Esophagus muscularis mucosa (tissue), 4 donors: ENCODE results near the gene ZNF81. TPM values are rescaled to one million over a fixed set of nuclear protein-coding genes. Genes with fewer than 3 reads are reported as not detected.
"Not testable (repeated sequence)": the region's sequence is repeated elsewhere in the genome, so short reads cannot be mapped to it uniquely, and the experiment has no call there.

Source experiments
- DNase-seq: peaks from one replicate; pipeline ENCODE4 v3.0.0-alpha.2; 2017; ENCODE audit errors: extremely low spot score
- H3K27ac ChIP-seq, 4 donors: fragments of 200-600 bp; sonication (generic); replicated peaks in 1 of 4; 1 replicate in 3 of 4; 2 replicates in 1 of 4; pipeline ENCODE4 v1.5.1; 2016 to 2019; ENCODE audit warnings: mild to moderate bottlenecking in 1 of 4
- H3K27me3 ChIP-seq, 4 donors: fragments of 200-600 bp; sonication (generic); one replicate each; pipeline versions ENCODE4 v1.5.1 to v1.6.0; 2016 to 2019
- H3K36me3 ChIP-seq, 4 donors: fragments of 200-600 bp; sonication (generic); one replicate each; pipeline ENCODE4 v1.5.1; 2016 to 2019
- H3K4me1 ChIP-seq, 4 donors: fragments of 200-600 bp; sonication (generic); one replicate each; pipeline ENCODE4 v1.5.1; 2016 to 2019
- H3K4me3 ChIP-seq, 4 donors: fragments of 200-600 bp; sonication (generic); 1 replicate in 2 of 4; 2 replicates in 2 of 4; pipeline ENCODE4 v1.5.1; 2016 to 2019; ENCODE audit warnings: mild to moderate bottlenecking in 4 of 4, moderate library complexity in 1 of 4
- H3K9me3 ChIP-seq, 4 donors: fragments of 200-600 bp; sonication (generic); 1 replicate in 3 of 4; 2 replicates in 1 of 4; pipeline ENCODE4 v1.5.1; 2016 to 2019
- EP300 ChIP-seq: sonication (generic); formaldehyde crosslinking; IDR thresholded peaks from one replicate; pipeline ENCODE4 v1.6.1; 2017; ENCODE audit warnings: antibody characterized with exemption
- POLR2A ChIP-seq: fragments of 450-650 bp; IDR thresholded peaks from one replicate; pipeline ENCODE4 v1.6.1; 2017; ENCODE audit warnings: antibody characterized with exemption, moderate library complexity, mild to moderate bottlenecking, low read depth
- POLR2AphosphoS5 ChIP-seq, 2 donors: sonication (generic); formaldehyde crosslinking; IDR thresholded peaks; one replicate each; pipeline ENCODE4 v1.6.1; 2017; ENCODE audit warnings: antibody characterized with exemption in 2 of 2
- WGBS: methylation state at CpG from one replicate; pipeline ENCODE4 v1.1.5; 2018; 5-methylcytosine and 5-hydroxymethylcytosine counted together
- intact Hi-C: fragments of 100-400 bp; cut with DNase I; formaldehyde crosslinking; loops from one replicate; pipeline ENCODE4 v1.15.1; 2023
- total RNA-seq, 4 donors: library from RNA; depleted of rRNA; stranded (reverse); fragments of >200 nt; gene quantifications; one replicate each; pipeline versions ENCODE4 v1.1.0 to v1.2.1, GENCODE V29; 2016
- TF ChIP-seq, protein P1 (sequence below), 3 experiments: fragments of 200-600 bp in 2 of 3; fragments of 450-650 bp in 1 of 3; sonication (generic) in 2 of 3; IDR thresholded peaks; one replicate each; pipeline ENCODE4 v1.5.1; 2017 to 2019; ENCODE audit warnings: antibody characterized with exemption in 3 of 3, mild to moderate bottlenecking in 2 of 3, moderate library complexity in 1 of 3

ZNF81 gene
- 10 to 100 TPM in 1 of 4 donors, 1 to 10 TPM in 3; 4.8 to 12.6 (median 5.5) TPM for total RNA-seq

DNA sequence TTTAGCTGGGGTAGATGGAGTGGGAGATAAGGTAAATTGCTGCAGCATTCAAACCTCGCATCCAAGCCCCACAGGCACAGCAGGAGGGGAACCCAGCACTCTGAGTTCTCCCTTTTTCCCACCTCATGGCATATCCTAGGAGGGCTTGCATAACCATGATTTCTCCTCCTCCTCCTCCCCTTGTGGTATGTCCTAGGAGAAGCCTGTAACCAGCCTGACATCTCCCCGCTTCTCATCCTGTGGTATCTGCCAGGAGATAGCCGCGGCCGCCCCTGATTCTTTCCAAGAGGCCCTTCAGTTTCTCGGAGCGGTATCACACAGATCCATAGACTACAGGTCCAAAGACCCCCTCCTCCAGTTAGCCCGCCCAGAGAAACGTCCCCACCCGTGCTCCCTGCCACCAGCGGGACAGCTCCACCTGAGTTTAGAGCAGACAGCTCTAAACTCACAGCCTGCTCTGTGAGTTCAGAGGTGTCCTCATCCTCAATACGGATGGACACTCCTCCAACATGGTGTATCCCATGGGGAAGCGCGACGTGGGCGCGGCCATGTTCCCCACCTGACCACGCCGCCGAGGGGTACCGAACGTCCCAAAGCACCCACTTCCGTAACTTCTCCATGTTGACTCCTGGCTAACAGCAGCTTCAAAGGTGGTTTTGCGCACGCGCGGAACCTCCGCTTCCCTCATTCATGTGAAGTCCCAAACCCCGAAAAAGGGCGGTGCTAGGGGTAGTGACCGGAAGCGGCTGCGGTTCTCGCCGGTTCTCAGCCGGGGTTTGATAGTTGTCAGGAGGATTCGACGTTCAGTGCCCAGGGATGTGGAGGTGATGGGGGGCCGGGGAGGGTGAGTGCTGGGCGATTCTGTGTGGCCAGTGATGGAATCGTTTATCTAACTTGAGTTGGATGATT is at the start of gene ZNF81:
TSS of gene ZNF81 (plus strand) at position 739 of the 909 bp plus-strand sequence. CDS start 9,366 bp downstream, outside the sequence.
- Histone ChIP-seq H3K4me1 (peaks cover 0 to 14% (median 6%) of the 10 kb centered on the region in 4 donors), H3K27me3 (no peaks in the 10 kb centered on the region), H3K27ac (peak within 1 kb of the TSS; percentile 71 to 80 (median 74)), H3K36me3 (no peaks in the 10 kb centered on the region), H3K4me3 (peak within 1 kb of the TSS; percentile 53 to 69 (median 56)), H3K9me3 (no peaks in the 10 kb centered on the region)
- TF ChIP-seq POLR2AphosphoS5 (IDR thresholded peaks at IDR 0.05) = peak; percentile 77 to 82
- TF ChIP-seq EP300 = no peak
- no peak for TF ChIP-seq POLR2A
- WGBS = 35% methylated on average over 21 of the region's 41 CpGs
- DNase-seq = peak; percentile 97
- intact Hi-C loops = no loop called here

DNA sequence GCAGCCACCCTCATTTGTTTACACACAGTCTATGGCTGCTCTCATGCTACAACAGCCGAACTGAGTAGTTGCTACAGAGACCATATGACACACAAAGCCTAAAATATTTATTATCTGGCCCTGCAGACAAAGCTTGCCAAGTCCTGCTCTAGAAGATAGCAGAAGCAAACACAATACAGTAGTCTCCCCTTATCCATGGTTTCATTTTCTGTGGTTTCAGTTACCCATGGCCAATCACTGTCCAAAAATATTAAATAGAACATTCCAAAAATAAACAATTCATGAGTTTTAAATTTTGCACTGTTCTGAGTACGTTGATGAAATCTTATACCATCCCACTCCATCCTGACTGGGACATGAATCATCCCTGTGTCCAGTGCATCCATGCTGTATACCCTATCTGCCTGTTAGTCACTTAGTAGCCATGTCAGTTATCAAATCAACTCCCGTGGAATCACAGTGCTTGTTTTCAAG is 40.2 kb upstream of the ZNF81 start:
- intact Hi-C loops = no loop called here

DNA sequence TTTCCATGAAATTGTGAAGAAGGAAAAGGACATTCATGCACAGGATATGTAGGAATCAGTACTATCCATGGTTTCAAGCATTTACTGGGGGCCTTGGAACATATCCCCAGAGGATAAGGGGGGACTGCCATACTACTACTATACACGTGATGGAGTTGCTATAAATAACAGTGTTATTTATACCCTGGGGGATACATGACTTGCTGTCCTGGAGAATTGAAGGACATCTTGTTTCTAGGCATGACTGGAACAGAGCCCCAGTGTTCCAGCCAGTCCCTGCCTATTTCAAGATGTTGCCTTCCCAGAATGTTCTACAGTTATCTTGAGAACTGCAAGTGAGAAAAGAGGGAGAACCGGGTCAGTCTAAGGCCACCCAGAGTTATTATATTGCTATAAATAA is 39.6 kb upstream of the ZNF81 start:
- H3K27ac ChIP-seq = no peak overlapping the region
- H3K4me3 ChIP-seq = no peak overlapping the region
- DNase-seq = no peak
- H3K27me3 ChIP-seq = no peaks in the 10 kb centered on the region
- TF ChIP-seq POLR2AphosphoS5 (IDR thresholded peaks at IDR 0.05) (no peak), EP300 (no peak)
- intact Hi-C loops = no loop called here
- 29% methylated on average over 2 of the region's 2 CpGs for WGBS
- no peaks in the 10 kb centered on the region for H3K9me3 ChIP-seq
- no peaks in the 10 kb centered on the region for H3K36me3 ChIP-seq
- H3K4me1 ChIP-seq = no peaks in the 10 kb centered on the region

More for the DNA sequence above, 40.2 kb upstream of the ZNF81 start:
- Histone ChIP-seq H3K27ac (no peak overlapping the region), H3K36me3 (no peaks in the 10 kb centered on the region), H3K9me3 (no peaks in the 10 kb centered on the region), H3K4me1 (no peaks in the 10 kb centered on the region), H3K4me3 (no peak overlapping the region), H3K27me3 (no peaks in the 10 kb centered on the region)
- TF ChIP-seq, protein P1, sequence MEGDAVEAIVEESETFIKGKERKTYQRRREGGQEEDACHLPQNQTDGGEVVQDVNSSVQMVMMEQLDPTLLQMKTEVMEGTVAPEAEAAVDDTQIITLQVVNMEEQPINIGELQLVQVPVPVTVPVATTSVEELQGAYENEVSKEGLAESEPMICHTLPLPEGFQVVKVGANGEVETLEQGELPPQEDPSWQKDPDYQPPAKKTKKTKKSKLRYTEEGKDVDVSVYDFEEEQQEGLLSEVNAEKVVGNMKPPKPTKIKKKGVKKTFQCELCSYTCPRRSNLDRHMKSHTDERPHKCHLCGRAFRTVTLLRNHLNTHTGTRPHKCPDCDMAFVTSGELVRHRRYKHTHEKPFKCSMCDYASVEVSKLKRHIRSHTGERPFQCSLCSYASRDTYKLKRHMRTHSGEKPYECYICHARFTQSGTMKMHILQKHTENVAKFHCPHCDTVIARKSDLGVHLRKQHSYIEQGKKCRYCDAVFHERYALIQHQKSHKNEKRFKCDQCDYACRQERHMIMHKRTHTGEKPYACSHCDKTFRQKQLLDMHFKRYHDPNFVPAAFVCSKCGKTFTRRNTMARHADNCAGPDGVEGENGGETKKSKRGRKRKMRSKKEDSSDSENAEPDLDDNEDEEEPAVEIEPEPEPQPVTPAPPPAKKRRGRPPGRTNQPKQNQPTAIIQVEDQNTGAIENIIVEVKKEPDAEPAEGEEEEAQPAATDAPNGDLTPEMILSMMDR (IDR thresholded peaks at IDR 0.05) = no peak
- TF ChIP-seq POLR2AphosphoS5 (IDR thresholded peaks at IDR 0.05) (no peak), POLR2A (no peak), EP300 (no peak)
- 41% methylated on average over 3 of the region's 3 CpGs for WGBS
- no peak for DNase-seq

DNA sequence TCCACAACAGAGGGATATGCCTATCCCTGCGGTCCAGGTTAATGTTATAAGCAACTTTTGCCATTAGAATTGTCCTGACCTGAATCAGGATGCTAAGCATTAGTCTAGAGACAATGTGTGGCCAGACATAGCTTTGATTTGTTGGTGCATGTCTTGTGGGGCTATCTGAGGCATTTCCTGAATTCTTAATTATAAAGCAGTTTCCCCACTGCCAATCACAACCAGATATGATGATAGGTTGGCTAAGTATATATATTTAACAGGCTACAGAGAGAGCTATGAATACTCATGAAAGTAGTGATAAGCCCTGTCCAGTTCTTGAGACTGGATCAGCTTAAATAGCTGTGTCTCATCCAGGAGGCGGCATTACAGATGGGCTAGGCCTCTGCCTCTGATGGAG is 37.8 kb upstream of the ZNF81 start:
- no peaks in the 10 kb centered on the region for H3K27me3 ChIP-seq
- no peaks in the 10 kb centered on the region for H3K4me1 ChIP-seq
- H3K27ac ChIP-seq = no peak overlapping the region
- no peaks in the 10 kb centered on the region for H3K9me3 ChIP-seq
- H3K36me3 ChIP-seq = no peaks in the 10 kb centered on the region
- TF ChIP-seq, protein P1 (IDR thresholded peaks at IDR 0.05) = no peak
- no peak for TF ChIP-seq POLR2A
- TF ChIP-seq EP300 = no peak
- no peak for TF ChIP-seq POLR2AphosphoS5 (IDR thresholded peaks at IDR 0.05)
- DNase-seq = no peak
- no peak overlapping the region for H3K4me3 ChIP-seq
- 66% methylated on average over 2 of the region's 2 CpGs for WGBS
- intact Hi-C loops = no loop called here

DNA sequence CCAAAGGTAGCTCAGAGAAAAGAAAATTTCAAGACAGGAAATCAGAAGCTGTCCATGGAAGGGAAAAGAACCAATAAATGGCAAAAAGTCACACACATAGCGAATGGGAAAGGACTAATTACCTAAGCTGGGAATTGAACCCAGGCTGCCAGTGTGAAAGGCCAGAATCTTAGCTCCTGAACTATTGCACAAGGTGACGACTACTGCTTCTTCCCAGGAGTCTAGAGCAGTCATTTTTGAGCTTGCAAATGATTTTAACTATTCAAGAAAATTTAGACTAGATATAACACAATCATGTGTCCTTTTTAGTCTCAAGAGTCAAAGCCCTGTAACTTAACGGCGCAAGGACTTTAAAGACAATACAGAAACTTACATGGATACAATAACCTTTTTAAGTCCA is 34.1 kb upstream of the ZNF81 start:
- no peaks in the 10 kb centered on the region for H3K36me3 ChIP-seq
- intact Hi-C loops = no loop called here
- H3K27ac ChIP-seq = no peak overlapping the region
- no peaks in the 10 kb centered on the region for H3K4me1 ChIP-seq
- no peak overlapping the region for H3K4me3 ChIP-seq
- no peak for TF ChIP-seq POLR2A
- no peak for TF ChIP-seq POLR2AphosphoS5 (IDR thresholded peaks at IDR 0.05)
- no peak for TF ChIP-seq EP300
- TF ChIP-seq, protein P1 (IDR thresholded peaks at IDR 0.05) = no peak
- WGBS = 75% methylated on average over 4 of the region's 4 CpGs
- H3K9me3 ChIP-seq = no peaks in the 10 kb centered on the region
- DNase-seq = no peak
- H3K27me3 ChIP-seq = no peaks in the 10 kb centered on the region

DNA sequence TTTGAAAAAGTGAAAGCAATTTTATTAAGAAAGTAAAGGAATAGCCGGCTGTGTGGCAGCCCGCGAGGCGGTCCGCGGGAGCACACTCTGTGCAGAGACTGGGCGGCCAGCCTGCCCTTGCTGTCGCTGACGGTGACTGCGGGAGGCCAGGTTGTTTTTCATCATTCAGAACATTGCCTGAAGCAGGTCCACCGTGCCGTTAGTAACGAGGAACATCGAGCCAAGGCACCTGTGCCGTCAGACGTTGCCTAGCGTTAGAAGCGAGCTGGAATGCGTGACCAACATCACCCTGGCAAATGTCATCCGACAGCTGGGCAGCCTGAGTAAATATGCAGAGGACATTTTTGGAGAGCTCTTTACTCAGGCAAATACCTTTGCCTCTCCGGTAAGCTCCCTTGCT is 33.6 kb upstream of the ZNF81 start:
- intact Hi-C loops, H3K9me3 ChIP-seq, H3K4me3 ChIP-seq, H3K27ac ChIP-seq, H3K36me3 ChIP-seq, H3K4me1 ChIP-seq, H3K27me3 ChIP-seq, DNase-seq: not testable (repeated sequence)
- 67% methylated on average over 20 of the region's 21 CpGs for WGBS
